ENCODE data around the gene AK8.
"Not testable (repeated sequence)": the region's sequence is repeated elsewhere in the genome, so short reads cannot be mapped to it uniquely, and the experiment has no call there.

AK8 gene

DNA sequence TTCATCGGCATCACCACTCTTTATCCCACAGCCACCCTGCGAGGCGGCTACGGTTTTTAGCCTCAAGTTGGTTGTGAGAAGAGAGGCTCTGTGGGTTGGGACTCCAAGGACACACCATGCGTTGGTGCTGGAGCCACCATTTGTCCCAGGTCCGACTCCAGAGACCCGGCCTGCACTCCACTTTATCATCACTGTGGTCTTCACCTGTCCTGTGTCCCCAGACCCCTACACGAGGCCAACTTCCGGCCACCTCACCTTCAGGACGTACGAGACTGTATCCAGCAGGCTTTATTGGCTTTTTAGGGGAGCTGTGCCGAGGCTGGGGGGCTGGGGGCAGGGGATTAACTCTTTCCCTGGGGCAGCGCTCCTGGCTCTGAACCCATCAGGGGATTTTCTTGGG lies 152.8 kb downstream of the AK8 start:
- Histone ChIP-seq H3K9me3 (ENCODE audit: insufficient read depth, low read depth, low read length) (no peaks in the 10 kb centered on the region), H3K4me3 (ENCODE audit: low read length) (no peak overlapping the region), H3K9ac (ENCODE audit: low read depth, low read length) (no peak overlapping the region), H3K27me3 (ENCODE audit: insufficient read depth, low read length) (no peaks in the 10 kb centered on the region), H3K4me1 (ENCODE audit: insufficient read depth, low read length) (no peaks in the 10 kb centered on the region), H3K27ac (ENCODE audit: low read length) (no peak overlapping the region), H3K36me3 (ENCODE audit: insufficient read depth, low read depth, low read length) (no peaks in the 10 kb centered on the region)

DNA sequence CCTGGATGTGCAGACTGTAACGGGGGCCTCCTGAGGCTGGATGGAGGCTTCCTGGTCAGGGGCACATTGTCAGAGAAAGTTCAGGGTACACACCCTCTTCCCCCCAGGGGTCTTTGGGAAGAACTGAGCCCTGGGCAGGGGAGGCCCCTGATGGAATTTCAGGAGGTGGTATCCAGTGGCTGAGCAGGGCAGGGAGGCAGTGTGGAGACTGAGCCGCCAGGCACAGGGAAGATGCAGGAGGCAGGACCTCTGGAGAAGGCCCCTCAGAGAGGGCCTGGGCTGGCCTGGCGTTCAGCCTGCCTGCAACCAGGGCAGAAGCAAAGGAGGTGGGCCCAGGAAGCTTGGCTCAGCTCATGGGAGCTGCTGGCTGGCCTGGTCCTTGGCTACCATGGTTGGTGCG lies 154.3 kb downstream of the AK8 start:
- Histone ChIP-seq H3K9me3 (ENCODE audit: insufficient read depth, low read depth, low read length) (no peaks in the 10 kb centered on the region), H3K9ac (ENCODE audit: low read depth, low read length) (no peak overlapping the region), H3K27me3 (ENCODE audit: insufficient read depth, low read length) (no peaks in the 10 kb centered on the region), H3K4me1 (ENCODE audit: insufficient read depth, low read length) (no peaks in the 10 kb centered on the region), H3K36me3 (ENCODE audit: insufficient read depth, low read depth, low read length) (no peaks in the 10 kb centered on the region), H3K27ac (ENCODE audit: low read length) (no peak overlapping the region), H3K4me3 (ENCODE audit: low read length) (no peak overlapping the region)

DNA sequence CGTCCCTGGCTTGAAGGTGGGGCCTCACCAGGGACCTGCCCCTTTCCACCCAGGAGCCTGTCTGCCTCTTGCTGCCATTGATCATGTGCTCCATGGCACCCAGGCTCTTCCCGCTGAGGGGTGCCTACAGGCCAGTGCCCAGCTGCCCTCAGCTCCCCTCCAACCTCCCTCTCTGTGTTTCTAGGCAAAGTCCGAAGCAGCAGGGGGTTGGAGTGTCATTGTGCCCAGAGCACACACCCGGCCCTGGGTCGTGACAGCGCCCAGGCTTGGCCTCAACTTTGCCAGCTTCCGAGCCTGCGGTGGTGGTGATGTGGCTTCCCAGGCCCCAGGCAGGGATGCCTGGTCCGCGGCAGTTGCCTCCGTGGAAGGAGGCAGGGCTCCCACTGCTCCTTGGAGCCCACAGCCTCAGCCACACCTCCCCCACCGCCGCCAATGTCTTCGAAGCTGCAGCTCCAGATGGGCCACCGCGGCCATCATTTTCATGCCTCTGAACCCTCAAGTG lies 155.5 kb downstream of the AK8 start:
- H3K9ac ChIP-seq (ENCODE audit: low read depth, low read length): no peak overlapping the region
- no peaks in the 10 kb centered on the region for H3K27me3 ChIP-seq (ENCODE audit: insufficient read depth, low read length)
- H3K4me1 ChIP-seq (ENCODE audit: insufficient read depth, low read length): no peaks in the 10 kb centered on the region
- no peak overlapping the region for H3K4me3 ChIP-seq (ENCODE audit: low read length)
- H3K9me3 ChIP-seq (ENCODE audit: insufficient read depth, low read depth, low read length): no peaks in the 10 kb centered on the region
- no peak overlapping the region for H3K27ac ChIP-seq (ENCODE audit: low read length)
- H3K36me3 ChIP-seq (ENCODE audit: insufficient read depth, low read depth, low read length): no peaks in the 10 kb centered on the region

DNA sequence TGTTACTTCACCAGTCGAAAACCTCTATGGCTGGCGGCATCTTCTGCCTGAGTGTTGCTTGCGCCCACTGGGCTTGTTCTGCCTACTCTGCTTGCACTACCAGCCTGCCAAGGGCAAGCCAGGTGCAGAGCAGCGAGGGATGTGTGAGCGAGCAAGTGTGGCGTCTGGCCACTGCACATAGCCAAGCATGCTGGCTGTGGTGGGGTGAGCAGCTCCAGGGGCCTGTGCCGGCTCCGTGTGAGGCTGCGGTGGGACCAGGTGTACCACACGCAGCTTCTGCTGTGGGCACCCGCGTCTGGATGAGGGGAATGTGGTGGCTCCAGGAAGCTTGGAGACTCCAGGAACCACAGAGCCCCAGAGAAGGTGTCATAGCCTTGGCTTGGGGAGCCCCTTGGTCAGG lies 156.4 kb downstream of the AK8 start:
- H3K4me3 ChIP-seq (ENCODE audit: low read length): no peak overlapping the region
- H3K36me3 ChIP-seq (ENCODE audit: insufficient read depth, low read depth, low read length): no peaks in the 10 kb centered on the region
- H3K27me3 ChIP-seq (ENCODE audit: insufficient read depth, low read length): no peaks in the 10 kb centered on the region
- H3K9me3 ChIP-seq (ENCODE audit: insufficient read depth, low read depth, low read length): no peaks in the 10 kb centered on the region
- H3K4me1 ChIP-seq (ENCODE audit: insufficient read depth, low read length): no peaks in the 10 kb centered on the region
- no peak overlapping the region for H3K27ac ChIP-seq (ENCODE audit: low read length)
- H3K9ac ChIP-seq (ENCODE audit: low read depth, low read length): no peak overlapping the region

DNA sequence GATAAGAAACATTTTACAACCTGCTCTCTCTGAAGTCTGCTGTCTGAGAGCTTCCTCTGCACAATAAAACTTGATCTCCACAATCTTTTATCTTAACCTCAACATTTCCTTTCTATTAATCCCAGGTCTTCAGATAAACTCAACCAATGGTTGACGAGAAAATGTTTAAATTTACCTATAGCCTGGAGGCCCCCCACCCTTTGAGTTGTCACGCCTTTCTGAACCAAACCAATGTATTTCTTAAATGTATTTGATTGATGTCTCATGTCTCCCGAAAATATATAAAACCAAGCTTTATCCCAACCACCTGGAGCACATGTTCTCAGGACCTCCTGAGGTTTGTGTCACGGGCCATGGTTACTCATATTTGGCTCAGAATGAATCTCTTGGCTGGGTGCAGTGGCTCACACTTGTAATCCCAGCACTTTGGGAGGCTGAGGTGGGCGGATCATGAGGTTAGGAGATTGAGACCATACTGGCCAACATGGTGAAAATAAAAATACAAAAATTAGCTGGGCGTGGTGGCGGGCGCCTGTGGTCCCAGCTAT lies 159.6 kb downstream of the AK8 start:
- not testable (repeated sequence) for H3K36me3 ChIP-seq (ENCODE audit: insufficient read depth, low read depth, low read length); H3K4me3 ChIP-seq (ENCODE audit: low read length); H3K9me3 ChIP-seq (ENCODE audit: insufficient read depth, low read depth, low read length); H3K27ac ChIP-seq (ENCODE audit: low read length); H3K4me1 ChIP-seq (ENCODE audit: insufficient read depth, low read length); H3K27me3 ChIP-seq (ENCODE audit: insufficient read depth, low read length); H3K9ac ChIP-seq (ENCODE audit: low read depth, low read length)

- H3K9me3 ChIP-seq (ENCODE audit: insufficient read depth, low read depth, low read length): no peaks in the 10 kb centered on the region
- H3K27ac ChIP-seq (ENCODE audit: low read length): no peak overlapping the region
- H3K4me3 ChIP-seq (ENCODE audit: low read length): no peak overlapping the region
- no peaks in the 10 kb centered on the region for H3K36me3 ChIP-seq (ENCODE audit: insufficient read depth, low read depth, low read length)
- no peaks in the 10 kb centered on the region for H3K27me3 ChIP-seq (ENCODE audit: insufficient read depth, low read length)
- no peaks in the 10 kb centered on the region for H3K4me1 ChIP-seq (ENCODE audit: insufficient read depth, low read length)
- no peak overlapping the region for H3K9ac ChIP-seq (ENCODE audit: low read depth, low read length)
These were observed 160.6 kb downstream of the AK8 start for GRCh38 chr9:132717326-132717945.

GRCh38 chr9:132716007-132716406 lies 162.1 kb downstream of the AK8 start:
- H3K27ac ChIP-seq (ENCODE audit: low read length): no peak overlapping the region
- no peak overlapping the region for H3K4me3 ChIP-seq (ENCODE audit: low read length)
- no peaks in the 10 kb centered on the region for H3K36me3 ChIP-seq (ENCODE audit: insufficient read depth, low read depth, low read length)
- H3K9ac ChIP-seq (ENCODE audit: low read depth, low read length): no peak overlapping the region
- H3K27me3 ChIP-seq (ENCODE audit: insufficient read depth, low read length): no peaks in the 10 kb centered on the region
- H3K4me1 ChIP-seq (ENCODE audit: insufficient read depth, low read length): no peaks in the 10 kb centered on the region
- no peaks in the 10 kb centered on the region for H3K9me3 ChIP-seq (ENCODE audit: insufficient read depth, low read depth, low read length)

GRCh38 chr9:132712753-132713152 lies 165.3 kb downstream of the AK8 start:
- no peak overlapping the region for H3K4me3 ChIP-seq (ENCODE audit: low read length)

GRCh38 chr9:132711846-132712245 lies 166.2 kb downstream of the AK8 start:
- Histone ChIP-seq H3K4me3 (ENCODE audit: low read length) (no peak overlapping the region), H3K27ac (ENCODE audit: low read length) (no peak overlapping the region), H3K4me1 (ENCODE audit: insufficient read depth, low read length) (no peaks in the 10 kb centered on the region), H3K9me3 (ENCODE audit: insufficient read depth, low read depth, low read length) (no peaks in the 10 kb centered on the region), H3K27me3 (ENCODE audit: insufficient read depth, low read length) (no peaks in the 10 kb centered on the region), H3K36me3 (ENCODE audit: insufficient read depth, low read depth, low read length) (no peaks in the 10 kb centered on the region), H3K9ac (ENCODE audit: low read depth, low read length) (no peak overlapping the region)

More at GRCh38 chr9:132712753-132713152, 165.3 kb downstream of the AK8 start:
- H3K27me3 ChIP-seq (ENCODE audit: insufficient read depth, low read length): no peaks in the 10 kb centered on the region
- H3K4me1 ChIP-seq (ENCODE audit: insufficient read depth, low read length): no peaks in the 10 kb centered on the region
- no peaks in the 10 kb centered on the region for H3K36me3 ChIP-seq (ENCODE audit: insufficient read depth, low read depth, low read length)
- H3K27ac ChIP-seq (ENCODE audit: low read length): no peak overlapping the region
- no peaks in the 10 kb centered on the region for H3K9me3 ChIP-seq (ENCODE audit: insufficient read depth, low read depth, low read length)
- no peak overlapping the region for H3K9ac ChIP-seq (ENCODE audit: low read depth, low read length)

DNA sequence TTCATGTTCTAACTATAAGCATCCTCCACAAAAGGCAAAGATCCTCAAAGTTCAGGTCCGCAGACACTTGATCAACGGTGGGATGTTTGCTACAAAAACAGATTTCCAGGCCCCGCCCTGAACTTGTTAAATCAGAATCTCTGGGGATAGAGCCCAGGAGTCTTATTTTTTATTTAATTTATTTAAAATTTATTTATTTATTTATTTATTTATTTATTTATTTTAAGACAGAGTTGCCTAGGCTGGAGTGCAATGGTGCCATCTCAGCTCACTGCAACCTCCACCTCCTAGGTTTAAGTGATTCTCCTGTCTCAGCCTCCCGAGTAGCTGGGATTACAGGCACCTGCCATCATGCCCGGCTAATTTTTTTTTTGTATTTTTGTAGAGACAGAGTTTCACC lies 166.9 kb downstream of the AK8 start:
- H3K9me3 ChIP-seq (ENCODE audit: insufficient read depth, low read depth, low read length); H3K4me3 ChIP-seq (ENCODE audit: low read length); H3K4me1 ChIP-seq (ENCODE audit: insufficient read depth, low read length); H3K9ac ChIP-seq (ENCODE audit: low read depth, low read length); H3K36me3 ChIP-seq (ENCODE audit: insufficient read depth, low read depth, low read length); H3K27ac ChIP-seq (ENCODE audit: low read length); H3K27me3 ChIP-seq (ENCODE audit: insufficient read depth, low read length): not testable (repeated sequence)

DNA sequence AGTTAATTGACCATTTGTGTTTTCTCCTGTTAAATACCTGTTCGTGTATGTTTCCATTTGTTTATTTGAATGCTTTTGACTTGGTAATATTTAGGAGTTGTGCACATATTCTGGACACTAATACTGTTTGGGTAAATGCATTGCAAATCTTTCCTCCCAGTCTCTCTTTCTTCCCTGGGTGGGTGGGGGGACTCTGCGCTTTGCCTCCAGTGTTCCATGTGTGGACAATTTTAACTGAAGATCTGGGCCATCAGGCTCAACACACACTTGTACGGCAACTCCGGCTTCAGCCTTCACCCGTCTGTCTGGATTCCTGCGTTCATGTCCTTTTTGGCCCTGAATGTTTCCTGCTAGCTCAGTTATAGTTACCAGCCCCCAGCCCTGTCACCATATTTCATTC lies 167.8 kb downstream of the AK8 start:
- Histone ChIP-seq H3K4me1 (ENCODE audit: insufficient read depth, low read length) (no peaks in the 10 kb centered on the region), H3K4me3 (ENCODE audit: low read length) (no peak overlapping the region), H3K36me3 (ENCODE audit: insufficient read depth, low read depth, low read length) (no peaks in the 10 kb centered on the region), H3K9ac (ENCODE audit: low read depth, low read length) (no peak overlapping the region), H3K27me3 (ENCODE audit: insufficient read depth, low read length) (no peaks in the 10 kb centered on the region), H3K27ac (ENCODE audit: low read length) (no peak overlapping the region), H3K9me3 (ENCODE audit: insufficient read depth, low read depth, low read length) (no peaks in the 10 kb centered on the region)

- Histone ChIP-seq H3K4me1 (ENCODE audit: insufficient read depth, low read length) (no peaks in the 10 kb centered on the region), H3K27ac (ENCODE audit: low read length) (no peak overlapping the region), H3K36me3 (ENCODE audit: insufficient read depth, low read depth, low read length) (no peaks in the 10 kb centered on the region), H3K27me3 (ENCODE audit: insufficient read depth, low read length) (no peaks in the 10 kb centered on the region), H3K9ac (ENCODE audit: low read depth, low read length) (no peak overlapping the region), H3K4me3 (ENCODE audit: low read length) (no peak overlapping the region), H3K9me3 (ENCODE audit: insufficient read depth, low read depth, low read length) (peaks cover 5% of the 10 kb centered on the region; the same call in 1 of the 2 replicates)
These were observed 169.2 kb downstream of the AK8 start for GRCh38 chr9:132708769-132709430.
